IPS DF 4.7 (cell line): Measurements from ENCODE around the gene OR1K1.

Experiments
- DNase-seq: peaks from one replicate; pipeline ENCODE4 v3.0.0-alpha.2; 2013; ENCODE audit warnings: low spot score; ENCODE audit errors: extremely low read depth

Gene OR1K1

DNA sequence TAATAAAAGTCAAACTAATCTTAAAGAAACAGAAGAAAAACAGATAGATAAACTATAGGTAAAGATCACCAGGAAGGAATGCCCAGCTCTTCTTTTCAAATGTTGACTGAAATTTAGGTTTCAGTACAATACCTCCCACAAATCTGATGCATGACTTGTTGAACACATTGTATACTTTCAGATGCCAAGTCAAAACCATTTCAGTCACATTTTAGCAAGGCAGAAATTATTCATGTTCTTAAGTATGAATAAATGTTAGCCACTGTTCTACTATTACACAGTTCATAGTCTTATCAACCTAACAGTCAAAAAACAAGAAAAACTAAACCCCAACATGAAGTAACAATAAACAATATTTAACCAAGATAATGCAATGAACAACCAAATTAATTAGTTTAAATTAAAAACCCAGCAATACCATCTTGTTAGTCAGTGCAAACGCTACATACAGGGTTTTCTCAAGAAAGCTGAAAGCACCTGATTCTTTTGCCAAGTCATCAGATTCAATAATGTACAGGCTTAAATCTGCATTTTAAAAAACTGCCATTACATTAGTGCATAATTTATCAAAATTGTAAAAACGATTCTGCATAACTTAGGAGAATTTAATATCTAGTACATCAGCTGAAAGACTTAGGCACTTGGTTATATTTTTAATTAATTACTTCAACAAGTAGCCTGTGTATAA is 48.5 kb downstream of the OR1K1 start:
- DNase-seq: no peak
